ENCODE data around the gene CGB8. TPM values are rescaled to one million over a fixed set of nuclear protein-coding genes. Genes with fewer than 3 reads are reported as not detected.
"Not testable (repeated sequence)": the region's sequence is repeated elsewhere in the genome, so short reads cannot be mapped to it uniquely, and the experiment has no call there.

The CGB8 gene
- total RNA-seq, 4 donors from 2014 or later, result not detected

GRCh38 chr19:49081273-49081672 is 32.4 kb upstream of the CGB8 start:
- DNase-seq (ENCODE audit: low spot score in 2 of 2), result no peak
- Histone ChIP-seq H3K4me1 (peaks cover 0 to 12% (median 7%) of the 10 kb centered on the region in 4 donors), H3K36me3 (no peaks in the 10 kb centered on the region), H3K27me3 (no peaks in the 10 kb centered on the region), H3K4me3 (no peak overlapping the region), H3K27ac (no peak overlapping the region), H3K9me3 (no peaks in the 10 kb centered on the region)
- 69 to 82% methylated on average over 1 of the region's 1 CpG for WGBS, 2 donors
- no peak for TF ChIP-seq CTCF (IDR thresholded peaks at IDR 0.05)
- TF ChIP-seq POLR2A (IDR thresholded peaks at IDR 0.05), result no peak
- no peak for TF ChIP-seq EP300 (IDR thresholded peaks at IDR 0.05)

GRCh38 chr19:49080392-49080791 is 31.5 kb upstream of the CGB8 start:
- WGBS, 2 donors, result 91 to 92% methylated on average over 4 of the region's 4 CpGs

GRCh38 chr19:49074869-49075268 is 26.0 kb upstream of the CGB8 start:
- not testable (repeated sequence) for H3K27ac ChIP-seq, H3K36me3 ChIP-seq, H3K4me3 ChIP-seq, H3K4me1 ChIP-seq, H3K9me3 ChIP-seq
- DNase-seq (ENCODE audit: low spot score in 2 of 2), result peak; percentile 37 to 57
- peaks cover 4 to 44% of the 10 kb centered on the region in 2 donors for H3K27me3 ChIP-seq
- TF ChIP-seq CTCF (IDR thresholded peaks at IDR 0.05), result peak; percentile 57 to 73 (median 62)
- WGBS, 2 donors, result 12 to 15% methylated on average over 9 of the region's 9 CpGs

More at GRCh38 chr19:49080392-49080791, 31.5 kb upstream of the CGB8 start:
- peaks cover 0 to 8% (median 4%) of the 10 kb centered on the region in 4 donors for H3K4me1 ChIP-seq
- H3K27ac ChIP-seq, result no peak overlapping the region
- no peak for DNase-seq (ENCODE audit: low spot score in 2 of 2)
- TF ChIP-seq CTCF (IDR thresholded peaks at IDR 0.05) (no peak), EP300 (IDR thresholded peaks at IDR 0.05) (no peak), POLR2A (IDR thresholded peaks at IDR 0.05) (no peak)
- no peaks in the 10 kb centered on the region for H3K36me3 ChIP-seq
- no peaks in the 10 kb centered on the region for H3K9me3 ChIP-seq
- no peaks in the 10 kb centered on the region for H3K27me3 ChIP-seq
- H3K4me3 ChIP-seq, result no peak overlapping the region

- Histone ChIP-seq H3K27me3 (peaks cover 4 to 55% of the 10 kb centered on the region in 2 donors), H3K36me3 (no peaks in the 10 kb centered on the region), H3K4me1 (peaks cover 0 to 7% (median 0%) of the 10 kb centered on the region in 4 donors), H3K4me3 (no peak overlapping the region), H3K27ac (no peak overlapping the region), H3K9me3 (peaks cover 0 to 6% (median 0%) of the 10 kb centered on the region in 4 donors)
- DNase-seq (ENCODE audit: low spot score in 2 of 2), result no peak
- TF ChIP-seq POLR2A (IDR thresholded peaks at IDR 0.05) (no peak), CTCF (IDR thresholded peaks at IDR 0.05) (no peak), EP300 (IDR thresholded peaks at IDR 0.05) (no peak)
- 63 to 65% methylated on average over 23 of the region's 23 CpGs for WGBS, 2 donors
Measured at GRCh38 chr19:49073514-49074378, 24.8 kb upstream of the CGB8 start.

- H3K27me3 ChIP-seq, result peaks cover 4 to 73% of the 10 kb centered on the region in 2 donors
- 5 to 7% methylated on average over 21 to 74 of the region's 93 CpGs for WGBS, 2 donors
- no peaks in the 10 kb centered on the region for H3K36me3 ChIP-seq
- DNase-seq (ENCODE audit: low spot score in 2 of 2), result no peak
- TF ChIP-seq EP300 (IDR thresholded peaks at IDR 0.05), result no peak
- no peak for TF ChIP-seq POLR2A (IDR thresholded peaks at IDR 0.05)
- no peak for TF ChIP-seq CTCF (IDR thresholded peaks at IDR 0.05)
- no peak overlapping the region for H3K4me3 ChIP-seq
- H3K27ac ChIP-seq, result no peak overlapping the region
- peaks cover 0 to 6% (median 0%) of the 10 kb centered on the region in 4 donors for H3K9me3 ChIP-seq
- H3K4me1 ChIP-seq, result peaks cover 0 to 7% (median 0%) of the 10 kb centered on the region in 4 donors
Measured at GRCh38 chr19:49071860-49072547, 23.1 kb upstream of the CGB8 start.
